Thymus (tissue), 11 donors: ENCODE data around the gene FARS2. TPM values are rescaled to one million over a fixed set of nuclear protein-coding genes. Genes with fewer than 3 reads are reported as not detected.

Source experiments
- DNase-seq, 9 donors: peaks; one replicate each; pipeline ENCODE4 v3.0.0-alpha.2; 2013; ENCODE audit warnings: low spot score in 9 of 9, low read depth in 6 of 9, missing footprints in 1 of 9
- H3K27ac ChIP-seq, 2 donors: one replicate each; pipeline ENCODE4 v1.5.1; 2013; ENCODE audit warnings: control low read depth in 1 of 2, low read depth in 1 of 2, low read length in 1 of 2, mild to moderate bottlenecking in 1 of 2, moderate library complexity in 1 of 2
- H3K27me3 ChIP-seq, 2 donors: one replicate each; pipeline ENCODE4 v1.5.1; 2013; ENCODE audit warnings: low read length in 1 of 2; ENCODE audit not compliant: control insufficient read depth in 2 of 2, insufficient read depth in 1 of 2
- H3K36me3 ChIP-seq, 2 donors: one replicate each; pipeline ENCODE4 v1.5.1; 2013; ENCODE audit warnings: low read length in 1 of 2, mild to moderate bottlenecking in 1 of 2, moderate library complexity in 1 of 2; ENCODE audit not compliant: control insufficient read depth in 2 of 2, insufficient read depth in 2 of 2
- H3K4me1 ChIP-seq, 2 donors: one replicate each; pipeline ENCODE4 v1.5.1; 2013; ENCODE audit warnings: low read length in 2 of 2; ENCODE audit not compliant: control insufficient read depth in 2 of 2, insufficient read depth in 2 of 2
- H3K4me3 ChIP-seq, 2 donors: one replicate each; pipeline ENCODE4 v1.5.1; 2013; ENCODE audit warnings: low read length in 2 of 2, control low read depth in 1 of 2, mild to moderate bottlenecking in 1 of 2
- H3K9me3 ChIP-seq, 2 donors: one replicate each; pipeline ENCODE4 v1.5.1; 2013; ENCODE audit warnings: low read length in 1 of 2, mild to moderate bottlenecking in 1 of 2; ENCODE audit not compliant: control insufficient read depth in 2 of 2, insufficient read depth in 1 of 2
- WGBS: extraction: QIAGEN DNeasy Blood & Tissue Kit; methylation state at CpG from one replicate; pipeline ENCODE4 v1.1.7; 2013; 5-methylcytosine and 5-hydroxymethylcytosine counted together
- polyA plus RNA-seq: library from polyadenylated mRNA; stranded (reverse); fragments of 200-250 nt; gene quantifications from one replicate; pipeline ENCODE4 v1.2.3, GENCODE V29; 2013
- total RNA-seq: library from RNA; stranded (reverse); fragments of 120-200 nt; gene quantifications from one replicate; pipeline ENCODE4 v1.2.4, GENCODE V29; 2013
- donor health status: healthy.

Gene FARS2
- total and polyA plus RNA-seq, 2 donors, result 10.5 to 23.2 TPM

- no peak for DNase-seq
- 98% methylated on average over 7 of the region's 7 CpGs for WGBS
- H3K27ac ChIP-seq, result no peak overlapping the region
- no peaks in the 10 kb centered on the region for H3K4me1 ChIP-seq
- H3K9me3 ChIP-seq, result no peaks in the 10 kb centered on the region
- H3K36me3 ChIP-seq, result no peaks in the 10 kb centered on the region
- H3K27me3 ChIP-seq, result no peaks in the 10 kb centered on the region
- no peak overlapping the region for H3K4me3 ChIP-seq
Observed at GRCh38 chr6:5384276-5384675, 123.0 kb downstream of the FARS2 start.

- no peaks in the 10 kb centered on the region for H3K27me3 ChIP-seq
Observed at GRCh38 chr6:5388326-5388725, 127.0 kb downstream of the FARS2 start.

GRCh38 chr6:5389086-5389745 is 127.9 kb downstream of the FARS2 start:
- Histone ChIP-seq H3K4me3 (no peak overlapping the region), H3K36me3 (no peaks in the 10 kb centered on the region), H3K4me1 (no peaks in the 10 kb centered on the region), H3K9me3 (no peaks in the 10 kb centered on the region), H3K27ac (no peak overlapping the region), H3K27me3 (no peaks in the 10 kb centered on the region)
- 87% methylated on average over 6 of the region's 6 CpGs for WGBS
- no peak for DNase-seq

More at GRCh38 chr6:5388326-5388725, 127.0 kb downstream of the FARS2 start:
- H3K27ac ChIP-seq, result no peak overlapping the region
- H3K4me1 ChIP-seq, result no peaks in the 10 kb centered on the region
- WGBS, result 96% methylated on average over 3 of the region's 3 CpGs
- H3K9me3 ChIP-seq, result no peaks in the 10 kb centered on the region
- H3K36me3 ChIP-seq, result no peaks in the 10 kb centered on the region
- H3K4me3 ChIP-seq, result no peak overlapping the region
- DNase-seq, result no peak

- no peak for DNase-seq
- no peaks in the 10 kb centered on the region for H3K9me3 ChIP-seq
- H3K36me3 ChIP-seq, result no peaks in the 10 kb centered on the region
- WGBS, result 89% methylated on average over 3 of the region's 3 CpGs
- H3K4me1 ChIP-seq, result no peaks in the 10 kb centered on the region
- no peak overlapping the region for H3K4me3 ChIP-seq
- no peaks in the 10 kb centered on the region for H3K27me3 ChIP-seq
- no peak overlapping the region for H3K27ac ChIP-seq
Observed at GRCh38 chr6:5390177-5390576, 128.9 kb downstream of the FARS2 start.

GRCh38 chr6:5394280-5394679 is 133.0 kb downstream of the FARS2 start:
- no peak for DNase-seq
- no peaks in the 10 kb centered on the region for H3K4me1 ChIP-seq
- H3K9me3 ChIP-seq, result no peaks in the 10 kb centered on the region
- H3K36me3 ChIP-seq, result no peaks in the 10 kb centered on the region
- H3K4me3 ChIP-seq, result no peak overlapping the region
- no peaks in the 10 kb centered on the region for H3K27me3 ChIP-seq
- no peak overlapping the region for H3K27ac ChIP-seq
- WGBS, result 99% methylated on average over 4 of the region's 4 CpGs

- no peak for DNase-seq
- H3K27ac ChIP-seq, result no peak overlapping the region
- no peaks in the 10 kb centered on the region for H3K4me1 ChIP-seq
- H3K4me3 ChIP-seq, result no peak overlapping the region
- no peaks in the 10 kb centered on the region for H3K36me3 ChIP-seq
- no peaks in the 10 kb centered on the region for H3K9me3 ChIP-seq
- no peaks in the 10 kb centered on the region for H3K27me3 ChIP-seq
Observed at GRCh38 chr6:5395719-5396118, 134.4 kb downstream of the FARS2 start.

GRCh38 chr6:5398530-5398929 is 137.2 kb downstream of the FARS2 start:
- Histone ChIP-seq H3K4me1 (no peaks in the 10 kb centered on the region), H3K36me3 (no peaks in the 10 kb centered on the region), H3K9me3 (no peaks in the 10 kb centered on the region), H3K27me3 (no peaks in the 10 kb centered on the region), H3K4me3 (no peak overlapping the region), H3K27ac (no peak overlapping the region)
- DNase-seq, result peak in 8 of 9 donors; percentile 7 to 60 (median 30)
- 78% methylated on average over 1 of the region's 1 CpG for WGBS

GRCh38 chr6:5399391-5399790 is 138.1 kb downstream of the FARS2 start:
- WGBS, result 98% methylated on average over 2 of the region's 2 CpGs
- Histone ChIP-seq H3K27ac (no peak overlapping the region), H3K4me3 (no peak overlapping the region), H3K27me3 (no peaks in the 10 kb centered on the region), H3K9me3 (no peaks in the 10 kb centered on the region), H3K36me3 (no peaks in the 10 kb centered on the region), H3K4me1 (no peaks in the 10 kb centered on the region)
- DNase-seq, result no peak

GRCh38 chr6:5401845-5402738 is 140.8 kb downstream of the FARS2 start:
- no peak overlapping the region for H3K27ac ChIP-seq
- DNase-seq, result peak in 1 of 9 donors; percentile 19
- no peaks in the 10 kb centered on the region for H3K27me3 ChIP-seq
- no peaks in the 10 kb centered on the region for H3K36me3 ChIP-seq
- WGBS, result 94% methylated on average over 4 of the region's 4 CpGs
- no peak overlapping the region for H3K4me3 ChIP-seq
- H3K9me3 ChIP-seq, result no peaks in the 10 kb centered on the region
- no peaks in the 10 kb centered on the region for H3K4me1 ChIP-seq
